Adrenal gland (tissue), 5 donors: Measurements from ENCODE around the gene MECR.

Experiments used
- POLR2A ChIP-seq, 2 donors: fragments of 450-650 bp; IDR thresholded peaks; one replicate each; pipeline ENCODE4 v1.6.1; 2017; ENCODE audit warnings: antibody characterized with exemption in 2 of 2, mild to moderate bottlenecking in 2 of 2, moderate library complexity in 1 of 2
- TF ChIP-seq, protein P1 (sequence below), 6 experiments: fragments of 450-650 bp in 4 of 6; fragments of 200-600 bp in 2 of 6; sonication (generic) in 1 of 6; IDR thresholded peaks; 1 replicate in 5 of 6; 2 replicates in 1 of 6; pipeline versions ENCODE4 v1.5.1 to v1.8.0; 2016 to 2021; ENCODE audit warnings: antibody characterized with exemption in 6 of 6, mild to moderate bottlenecking in 2 of 6, moderate library complexity in 1 of 6
- donor health status: DM: no; HTN: no; CAD: no.

DNA sequence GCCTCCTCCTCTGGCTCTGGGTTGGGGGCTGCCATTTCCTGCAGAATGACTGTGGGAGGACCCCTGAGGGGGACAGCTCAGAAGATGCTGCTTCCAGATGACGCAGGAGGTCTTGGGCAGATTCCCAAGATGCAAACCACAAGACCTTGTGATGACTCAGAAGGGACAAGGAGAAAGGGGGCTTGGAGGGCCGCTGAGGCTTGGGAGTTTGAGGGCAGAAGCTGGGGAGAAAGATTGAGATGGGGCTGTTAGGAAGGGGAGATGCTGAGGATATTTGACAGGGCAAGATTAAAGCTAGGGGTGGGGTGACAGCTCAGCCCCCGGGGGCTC, 13.1 kb upstream of the MECR start:
- TF ChIP-seq, protein P1, sequence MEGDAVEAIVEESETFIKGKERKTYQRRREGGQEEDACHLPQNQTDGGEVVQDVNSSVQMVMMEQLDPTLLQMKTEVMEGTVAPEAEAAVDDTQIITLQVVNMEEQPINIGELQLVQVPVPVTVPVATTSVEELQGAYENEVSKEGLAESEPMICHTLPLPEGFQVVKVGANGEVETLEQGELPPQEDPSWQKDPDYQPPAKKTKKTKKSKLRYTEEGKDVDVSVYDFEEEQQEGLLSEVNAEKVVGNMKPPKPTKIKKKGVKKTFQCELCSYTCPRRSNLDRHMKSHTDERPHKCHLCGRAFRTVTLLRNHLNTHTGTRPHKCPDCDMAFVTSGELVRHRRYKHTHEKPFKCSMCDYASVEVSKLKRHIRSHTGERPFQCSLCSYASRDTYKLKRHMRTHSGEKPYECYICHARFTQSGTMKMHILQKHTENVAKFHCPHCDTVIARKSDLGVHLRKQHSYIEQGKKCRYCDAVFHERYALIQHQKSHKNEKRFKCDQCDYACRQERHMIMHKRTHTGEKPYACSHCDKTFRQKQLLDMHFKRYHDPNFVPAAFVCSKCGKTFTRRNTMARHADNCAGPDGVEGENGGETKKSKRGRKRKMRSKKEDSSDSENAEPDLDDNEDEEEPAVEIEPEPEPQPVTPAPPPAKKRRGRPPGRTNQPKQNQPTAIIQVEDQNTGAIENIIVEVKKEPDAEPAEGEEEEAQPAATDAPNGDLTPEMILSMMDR (IDR thresholded peaks at IDR 0.05) = no peak
- TF ChIP-seq POLR2A (IDR thresholded peaks at IDR 0.05) = no peak
